Brain microvascular endothelial cell (primary cell): Measurements from ENCODE around the gene TMSB10.

Source experiments
- DNase-seq: peaks from one replicate; pipeline ENCODE4 v3.0.0-alpha.2; 2020
- H3K27ac ChIP-seq: fragments of 250-450 bp; sonication (Bioruptor Pico); 2 replicates; pipeline ENCODE4 v1.5.1; 2020; ENCODE audit warnings: mild to moderate bottlenecking, moderate library complexity
- H3K27me3 ChIP-seq: fragments of 250-450 bp; sonication (Bioruptor Pico); replicated peaks from 2 replicates; pipeline ENCODE4 v1.5.1; 2020; ENCODE audit warnings: mild to moderate bottlenecking
- H3K36me3 ChIP-seq: fragments of 250-450 bp; sonication (Bioruptor Pico); replicated peaks from 2 replicates; pipeline ENCODE4 v1.5.1; 2020; ENCODE audit warnings: mild to moderate bottlenecking
- H3K4me3 ChIP-seq: 2 replicates; pipeline ENCODE4 v1.5.1; 2011; ENCODE audit warnings: low read depth, mild to moderate bottlenecking, control low read depth, low read length, moderate library complexity
- CTCF ChIP-seq: IDR thresholded peaks from 2 replicates; pipeline ENCODE4 v1.5.1; 2011; ENCODE audit warnings: low read depth, mild to moderate bottlenecking, moderate library complexity, low read length, control low read depth, inconsistent platforms; ENCODE audit errors: missing control alignments
- in situ Hi-C: cut with HindIII; loops from 2 replicates; pipeline ENCODE4 v1.10.0; 2017; ENCODE audit warnings: low sequenced_read_pairs, low pct_ligation_motif_present

Gene TMSB10

GRCh38 chr2:84896567-84896966 is 8.9 kb upstream of the TMSB10 start:
- DNase-seq, result no peak
- H3K4me3 ChIP-seq, result no peak overlapping the region
- no peaks in the 10 kb centered on the region for H3K36me3 ChIP-seq
- no peak for TF ChIP-seq CTCF
- no peaks in the 10 kb centered on the region for H3K27me3 ChIP-seq
- in situ Hi-C loops, result no loop called here
- no peak overlapping the region for H3K27ac ChIP-seq

GRCh38 chr2:84897773-84898172 is 7.7 kb upstream of the TMSB10 start:
- no peak for TF ChIP-seq CTCF
- H3K4me3 ChIP-seq, result no peak overlapping the region
- no peak for DNase-seq
- no peaks in the 10 kb centered on the region for H3K27me3 ChIP-seq
- no peaks in the 10 kb centered on the region for H3K36me3 ChIP-seq
- in situ Hi-C loops, result no loop called here
- peak overlapping the region; percentile 94 for H3K27ac ChIP-seq

- H3K4me3 ChIP-seq, result no peak overlapping the region
- no peak for TF ChIP-seq CTCF
- DNase-seq, result no peak
- no peaks in the 10 kb centered on the region for H3K36me3 ChIP-seq
- in situ Hi-C loops, result no loop called here
- no peaks in the 10 kb centered on the region for H3K27me3 ChIP-seq
- H3K27ac ChIP-seq, result no peak overlapping the region
Observed at GRCh38 chr2:84899304-84900204, 5.9 kb upstream of the TMSB10 start.

- no peak for TF ChIP-seq CTCF
- no peak overlapping the region for H3K27ac ChIP-seq
- in situ Hi-C loops, result no loop called here
- no peaks in the 10 kb centered on the region for H3K27me3 ChIP-seq
- no peak for DNase-seq
- H3K4me3 ChIP-seq, result no peak overlapping the region
- H3K36me3 ChIP-seq, result peaks cover 4% of the 10 kb centered on the region
Observed at GRCh38 chr2:84900971-84901370, 4.5 kb upstream of the TMSB10 start.

GRCh38 chr2:84901593-84902120 is 3.8 kb upstream of the TMSB10 start:
- Histone ChIP-seq H3K27ac (no peak overlapping the region), H3K27me3 (no peaks in the 10 kb centered on the region), H3K4me3 (no peak overlapping the region), H3K36me3 (peaks cover 11% of the 10 kb centered on the region)
- in situ Hi-C loops, result no loop called here
- peak; percentile 75 for DNase-seq
- TF ChIP-seq CTCF, result no peak
